GM18951 (cell line): ENCODE measurements around the gene PNLIPRP2.

Source experiments
- POLR2A ChIP-seq: IDR thresholded peaks from 4 replicates; pipeline ENCODE4 v1.6.1; 2011; ENCODE audit warnings: mild to moderate bottlenecking; ENCODE audit not compliant: insufficient read length, insufficient read depth; ENCODE audit errors: extremely low read depth
- in situ Hi-C: fragments of 300-500 bp; cut with MboI; formaldehyde crosslinking; loops from one replicate; pipeline ENCODE4 v1.12.0; 2022; ENCODE audit warnings: low sequenced_read_pairs, mixed read lengths, inconsistent platforms; ENCODE audit not compliant: unreplicated experiment

The PNLIPRP2 gene

GRCh38 chr10:116654816-116655215 is 34.1 kb downstream of the PNLIPRP2 start:
- no peak for TF ChIP-seq POLR2A
- in situ Hi-C loops: no loop called here

GRCh38 chr10:116655568-116655967 is 34.8 kb downstream of the PNLIPRP2 start:
- TF ChIP-seq POLR2A: no peak
- in situ Hi-C loops: no loop called here

GRCh38 chr10:116656044-116656443 is 35.3 kb downstream of the PNLIPRP2 start:
- no peak for TF ChIP-seq POLR2A
- in situ Hi-C loops: no loop called here

DNA sequence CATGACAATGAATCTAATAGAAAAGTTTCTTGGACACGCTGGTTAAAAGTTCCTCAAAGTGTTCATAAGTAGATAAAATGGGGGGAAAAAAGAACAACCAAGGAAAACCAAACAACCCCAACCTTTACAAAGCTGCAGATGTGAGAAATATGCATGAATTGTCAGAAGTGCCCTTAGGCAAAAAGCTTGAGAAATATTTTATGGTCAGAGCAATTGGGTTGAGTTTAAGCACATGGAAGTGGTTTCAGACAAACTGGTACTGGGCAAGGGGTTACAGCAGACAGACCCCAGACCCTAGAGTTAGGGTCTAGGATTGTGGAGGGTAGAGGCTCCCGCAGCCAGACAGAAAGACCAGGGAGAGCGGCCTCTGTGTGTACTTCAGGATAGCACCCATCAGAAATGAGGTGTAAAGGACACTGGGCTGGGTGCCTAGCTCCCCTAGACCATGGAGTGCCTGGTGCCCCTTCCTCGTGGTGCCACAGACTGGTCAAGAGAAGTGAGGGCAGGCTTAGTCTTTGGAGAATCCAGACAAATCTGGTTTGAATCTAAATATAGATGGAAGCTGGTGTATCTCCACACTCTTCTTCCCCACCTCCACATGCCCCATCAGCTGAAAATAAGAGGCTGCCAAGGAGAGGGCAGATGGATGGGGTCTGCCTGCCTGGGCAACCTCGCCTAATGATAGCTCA is 37.3 kb downstream of the PNLIPRP2 start:
- in situ Hi-C loops: no loop called here
- TF ChIP-seq POLR2A: no peak

GRCh38 chr10:116659049-116659670 is 38.4 kb downstream of the PNLIPRP2 start:
- no peak for TF ChIP-seq POLR2A
- in situ Hi-C loops: no loop called here

DNA sequence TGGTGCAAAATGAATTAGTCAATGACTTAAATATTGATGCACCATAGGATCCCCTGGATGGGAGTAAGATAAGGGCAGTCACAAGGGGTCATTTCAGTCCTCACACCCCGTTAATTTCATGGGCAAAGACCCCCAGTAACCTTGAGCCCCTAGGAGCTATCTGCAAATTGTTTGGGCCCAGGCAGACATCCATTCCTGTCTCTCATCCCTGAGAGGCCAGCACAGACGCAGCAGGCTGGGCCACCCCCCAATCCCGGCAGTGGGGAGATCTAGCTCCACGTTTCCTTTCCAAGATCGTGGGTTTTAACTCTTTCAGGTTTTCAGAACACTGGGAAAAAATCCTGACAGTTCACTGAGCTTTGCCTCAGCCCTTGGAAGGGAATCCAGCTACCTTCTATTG is 40.1 kb downstream of the PNLIPRP2 start:
- no peak for TF ChIP-seq POLR2A
- in situ Hi-C loops: no loop called here

DNA sequence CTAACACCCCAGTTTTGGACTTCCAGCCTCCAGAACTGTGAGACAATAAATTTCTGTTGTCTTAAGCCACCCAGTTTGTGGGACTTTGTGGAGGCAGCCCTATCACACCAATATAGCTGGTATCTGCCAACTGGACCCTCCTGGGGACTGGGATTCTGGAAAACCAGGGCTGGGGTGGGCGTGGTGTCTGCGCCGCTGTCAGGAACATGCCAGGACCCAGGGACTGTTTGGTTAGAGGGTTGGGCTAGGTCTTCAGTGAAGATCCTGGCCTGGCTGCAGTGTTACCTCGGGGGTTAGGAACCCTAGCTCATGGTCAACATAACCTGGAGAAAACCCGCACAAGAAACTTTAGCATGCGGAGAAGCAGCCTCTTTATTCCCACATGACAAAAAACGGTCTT is 42.6 kb downstream of the PNLIPRP2 start:
- no peak for TF ChIP-seq POLR2A
- in situ Hi-C loops: no loop called here

GRCh38 chr10:116664631-116665030 is 43.9 kb downstream of the PNLIPRP2 start:
- TF ChIP-seq POLR2A: no peak

DNA sequence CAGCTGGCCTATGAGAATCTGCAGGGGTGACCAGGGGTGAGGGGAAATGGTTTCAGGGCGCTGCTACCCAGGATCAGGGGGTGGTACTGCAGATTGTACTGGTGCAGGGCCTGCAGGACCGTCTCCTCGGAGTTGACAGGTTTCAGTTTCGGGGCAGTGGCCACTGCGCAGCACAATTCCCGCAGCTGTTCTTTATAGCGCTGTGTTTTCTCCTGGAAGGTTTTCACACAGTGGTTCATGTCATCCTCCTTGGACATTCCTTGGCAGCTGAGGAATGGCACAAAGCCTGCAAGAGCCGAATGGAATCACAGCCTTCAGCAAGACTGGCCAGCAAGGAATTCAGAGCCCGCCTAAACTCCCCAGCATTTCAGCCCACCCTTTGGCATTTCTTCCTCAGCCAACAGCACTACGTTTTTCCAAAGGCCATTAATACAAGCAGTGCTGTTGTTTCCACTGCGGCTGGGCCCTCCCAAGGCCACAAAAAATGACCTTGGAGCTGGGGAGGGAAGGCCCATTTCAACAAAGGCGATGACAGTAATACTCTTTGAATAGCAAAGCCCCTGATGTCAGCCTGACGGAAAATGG is 44.9 kb downstream of the PNLIPRP2 start:
- in situ Hi-C loops: no loop called here
- no peak for TF ChIP-seq POLR2A

More at GRCh38 chr10:116664631-116665030, 43.9 kb downstream of the PNLIPRP2 start:
- in situ Hi-C loops: no loop called here

DNA sequence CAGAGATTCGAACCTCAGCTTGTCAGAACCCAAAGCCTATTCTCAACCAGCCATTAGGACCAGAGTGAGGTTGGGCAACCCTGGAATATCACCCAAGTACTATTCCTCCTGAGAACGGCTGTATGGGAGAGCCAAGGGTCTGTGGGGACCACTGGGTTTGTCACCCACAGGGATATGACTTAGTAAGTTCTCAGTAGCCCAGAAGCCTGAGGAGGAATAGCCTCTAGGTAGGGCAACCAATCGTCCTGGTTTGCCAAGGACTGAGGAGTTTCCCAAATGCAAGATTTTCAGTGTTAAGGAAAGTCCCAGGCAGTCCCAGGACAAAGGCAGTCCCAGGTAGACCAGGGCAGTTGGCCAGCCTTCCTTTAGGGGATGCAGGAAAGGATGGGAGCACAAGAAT is 46.7 kb downstream of the PNLIPRP2 start:
- in situ Hi-C loops: no loop called here
- TF ChIP-seq POLR2A: no peak

- in situ Hi-C loops: no loop called here
- TF ChIP-seq POLR2A: no peak
Observed at GRCh38 chr10:116668018-116668417, 47.3 kb downstream of the PNLIPRP2 start.

GRCh38 chr10:116668446-116668845 is 47.7 kb downstream of the PNLIPRP2 start:
- in situ Hi-C loops: no loop called here

GRCh38 chr10:116669080-116669479 is 48.3 kb downstream of the PNLIPRP2 start:
- in situ Hi-C loops: no loop called here
- no peak for TF ChIP-seq POLR2A

More at GRCh38 chr10:116668446-116668845, 47.7 kb downstream of the PNLIPRP2 start:
- no peak for TF ChIP-seq POLR2A
